T follicular helper cell (primary cell): ENCODE results near the gene LRP6.
A peak's percentile ranks its signal among the peaks of the same experiment; 100 is the strongest.
"Not testable (repeated sequence)": the region's sequence is repeated elsewhere in the genome, so short reads cannot be mapped to it uniquely, and the experiment has no call there.

Experiments
- DNase-seq: peaks from one replicate; pipeline ENCODE4 v3.0.0-alpha.2; 2020; ENCODE audit warnings: low read depth
- total RNA-seq, 2 experiments: gene quantifications; one replicate each; lab custom pipeline; 2026; lab: John Stamatoyannopoulos, UW

The LRP6 gene
- total RNA-seq, result 13.7 to 14.7 reads per million in 2 experiments

DNA sequence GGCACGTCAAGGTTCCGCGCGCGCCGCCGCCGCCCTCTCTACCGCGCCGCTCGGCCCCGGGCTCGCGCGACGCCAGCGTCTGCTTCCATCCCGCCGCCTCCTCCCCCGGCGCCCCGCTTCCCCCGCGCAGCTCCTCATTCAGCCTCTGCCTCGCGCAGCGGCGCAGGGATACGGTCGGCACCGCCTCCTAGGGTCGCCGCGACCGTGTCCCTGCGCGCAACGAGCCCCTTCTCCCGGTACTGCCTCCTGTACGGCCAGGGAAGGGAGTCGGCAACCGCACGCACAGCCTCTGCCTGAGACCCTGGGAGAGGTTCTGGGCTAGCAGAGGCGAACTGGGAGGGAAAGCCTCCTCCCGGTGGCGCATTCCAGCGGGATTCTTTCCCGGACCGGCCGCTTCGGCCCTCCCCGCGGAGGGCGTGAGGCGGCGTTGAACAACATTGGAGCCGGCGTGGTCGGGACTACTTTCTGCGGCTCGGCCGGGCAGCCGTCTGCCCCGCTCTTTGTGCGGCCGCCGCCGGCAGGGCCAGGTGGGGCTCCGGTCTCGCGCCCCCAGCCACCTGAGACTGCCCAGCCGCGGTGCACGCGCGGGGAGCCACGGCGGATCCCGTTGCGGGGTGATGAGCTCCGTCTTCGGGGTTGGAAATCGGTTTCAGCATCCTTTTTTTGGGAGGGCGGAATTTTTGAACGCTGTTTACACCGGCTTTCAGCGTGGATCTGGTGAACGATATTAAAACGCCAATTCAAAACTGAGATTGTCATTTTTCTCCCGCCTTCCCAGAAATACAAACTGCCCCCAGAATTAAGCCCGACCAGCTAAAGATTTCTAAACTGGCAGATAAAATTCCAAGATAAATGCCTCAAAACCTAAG is at the start of gene LRP6:
LRP6 (minus strand) TSS at position 172 of the 869 bp plus-strand sequence. CDS start 309 bp downstream, outside the sequence.
- DNase-seq, result peak; percentile 57

DNA sequence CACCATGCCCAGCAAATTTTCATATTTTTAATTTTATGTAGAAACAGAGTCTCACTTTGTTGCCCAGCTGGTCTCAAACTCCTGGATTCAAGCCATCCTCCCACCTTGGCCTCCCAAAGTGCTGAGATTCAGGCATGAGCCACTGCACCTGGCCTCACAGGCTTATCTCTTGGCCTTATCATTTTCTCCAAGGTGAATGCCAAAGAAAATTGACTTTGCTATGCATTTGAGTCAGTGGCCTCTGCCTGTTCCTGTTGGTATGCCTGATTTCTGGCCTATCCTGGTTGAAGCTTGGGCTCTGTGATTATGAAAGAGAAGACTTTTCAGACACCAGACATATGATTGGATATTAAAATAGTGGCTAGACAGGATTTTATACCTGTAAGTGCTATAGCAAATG is 49.0 kb upstream of the LRP6 start:
- no peak for DNase-seq

DNA sequence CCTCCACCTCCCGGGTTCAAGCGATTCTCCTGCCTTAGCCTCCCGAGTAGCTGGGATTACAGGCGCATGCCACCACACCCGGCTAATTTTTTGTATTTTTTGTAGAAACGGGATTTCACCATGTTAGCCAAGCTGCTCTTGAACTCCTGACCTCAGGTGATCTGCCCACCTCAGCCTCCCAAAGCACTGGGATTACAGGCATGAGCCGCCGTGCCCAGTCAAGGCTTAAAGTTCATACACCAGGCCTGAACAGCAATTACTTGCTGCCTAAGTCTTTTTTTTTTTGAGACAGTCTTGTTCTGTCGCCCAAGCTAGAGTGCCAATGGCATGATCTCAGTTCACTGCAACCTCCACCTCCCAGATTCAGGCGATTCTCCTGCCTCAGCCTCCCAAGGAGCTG is 43.9 kb upstream of the LRP6 start:
- not testable (repeated sequence) for DNase-seq

DNA sequence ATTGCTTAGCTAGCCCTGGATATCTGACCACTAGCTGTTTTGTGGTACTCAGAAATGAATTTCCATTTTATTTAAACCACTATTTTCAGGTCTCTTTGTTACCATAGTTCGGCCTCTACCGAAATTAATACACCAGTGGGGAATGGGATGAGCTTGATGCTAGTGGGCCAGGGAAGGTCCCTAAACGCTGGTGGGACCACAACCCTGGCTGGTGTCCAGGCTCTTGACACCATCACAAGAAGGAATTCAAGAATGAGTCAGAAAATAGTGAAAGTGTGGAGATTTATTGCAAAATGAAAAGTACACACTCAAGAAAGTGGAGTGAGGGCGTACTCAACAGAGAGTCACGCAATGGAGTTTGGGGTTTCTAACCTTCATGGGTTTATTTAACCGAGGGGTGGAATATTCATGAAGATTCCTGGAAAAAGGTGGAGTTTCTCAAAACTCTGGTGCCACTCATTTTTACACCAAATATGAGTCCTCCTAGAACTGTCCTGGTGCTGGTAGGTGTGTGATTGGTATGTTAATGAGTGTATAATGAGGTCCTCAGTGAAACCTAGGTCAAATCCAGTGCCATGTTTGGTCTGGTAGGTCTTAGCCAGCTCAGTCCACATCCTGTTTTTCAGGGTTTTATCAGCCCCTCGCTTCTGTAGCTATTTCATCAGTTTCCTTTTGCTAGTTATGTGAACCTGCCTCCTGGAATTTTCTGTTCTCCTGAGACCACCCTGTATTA is 38.9 kb upstream of the LRP6 start:
- no peak for DNase-seq

DNA sequence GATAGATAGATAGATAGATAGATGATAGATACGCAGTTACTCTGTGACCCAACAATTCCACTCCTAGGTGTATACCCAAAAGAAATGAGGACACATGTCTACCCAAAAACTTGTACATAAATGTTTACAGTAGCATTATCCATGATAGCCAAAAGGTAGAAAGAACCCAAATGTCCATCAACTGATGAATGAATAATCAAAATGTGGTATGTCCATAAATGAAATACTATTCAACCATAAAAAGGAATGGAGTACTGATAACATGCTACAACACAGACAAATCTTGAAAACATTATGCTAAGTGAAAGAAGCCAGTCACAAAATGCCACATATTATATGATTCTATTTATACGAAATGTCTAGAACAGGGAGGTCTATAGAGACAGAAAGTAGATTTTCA is 36.1 kb upstream of the LRP6 start:
- no peak for DNase-seq

DNA sequence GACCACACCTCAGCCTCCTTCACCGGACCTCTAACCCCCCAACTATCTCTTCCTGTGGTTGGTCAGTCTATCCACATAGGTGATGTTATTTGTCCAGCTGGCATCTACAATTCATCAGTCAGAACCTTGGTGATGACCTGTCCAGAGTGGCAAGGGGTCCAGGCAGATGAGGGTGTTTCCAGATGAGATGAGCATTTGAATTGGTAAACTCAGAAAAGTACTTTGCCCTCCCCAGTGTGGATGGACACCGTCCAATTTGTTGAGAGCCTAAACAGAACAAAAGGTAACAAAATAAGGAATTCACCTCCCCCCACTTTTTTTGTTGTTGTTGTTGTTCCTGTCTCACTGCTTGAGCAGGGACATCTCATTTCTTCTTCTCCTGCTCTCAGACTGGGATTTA is 34.3 kb upstream of the LRP6 start:
- DNase-seq, result no peak

DNA sequence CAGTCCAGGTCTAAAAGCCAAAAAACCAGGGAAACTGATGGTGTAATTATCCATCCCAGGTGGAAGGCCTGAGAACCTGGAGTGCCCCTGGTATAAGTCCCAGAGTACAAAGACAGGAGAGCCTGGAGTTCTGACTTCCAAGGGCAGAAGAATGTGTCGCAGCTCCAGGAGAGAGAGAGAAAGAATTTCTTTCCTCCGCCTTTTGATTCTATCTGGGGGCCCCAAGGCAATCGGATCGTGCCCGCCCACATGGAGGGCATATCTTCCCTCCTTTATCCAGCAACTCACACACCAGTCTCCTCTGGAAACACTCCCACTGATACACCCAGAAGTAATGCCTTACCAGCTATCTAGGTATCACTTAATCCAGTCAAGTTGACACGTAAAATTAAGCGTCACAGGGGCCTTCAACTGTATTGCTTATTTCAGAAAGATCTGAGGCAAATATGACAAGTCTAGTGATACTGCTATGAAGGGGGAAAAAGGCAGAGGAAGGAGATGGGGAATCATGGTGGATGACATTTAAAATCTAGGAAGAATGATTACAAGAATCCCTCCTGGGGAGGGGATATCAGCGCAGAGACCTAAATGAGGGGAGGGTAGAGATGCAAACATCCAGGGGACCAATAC is 30.5 kb upstream of the LRP6 start:
- DNase-seq, result no peak

DNA sequence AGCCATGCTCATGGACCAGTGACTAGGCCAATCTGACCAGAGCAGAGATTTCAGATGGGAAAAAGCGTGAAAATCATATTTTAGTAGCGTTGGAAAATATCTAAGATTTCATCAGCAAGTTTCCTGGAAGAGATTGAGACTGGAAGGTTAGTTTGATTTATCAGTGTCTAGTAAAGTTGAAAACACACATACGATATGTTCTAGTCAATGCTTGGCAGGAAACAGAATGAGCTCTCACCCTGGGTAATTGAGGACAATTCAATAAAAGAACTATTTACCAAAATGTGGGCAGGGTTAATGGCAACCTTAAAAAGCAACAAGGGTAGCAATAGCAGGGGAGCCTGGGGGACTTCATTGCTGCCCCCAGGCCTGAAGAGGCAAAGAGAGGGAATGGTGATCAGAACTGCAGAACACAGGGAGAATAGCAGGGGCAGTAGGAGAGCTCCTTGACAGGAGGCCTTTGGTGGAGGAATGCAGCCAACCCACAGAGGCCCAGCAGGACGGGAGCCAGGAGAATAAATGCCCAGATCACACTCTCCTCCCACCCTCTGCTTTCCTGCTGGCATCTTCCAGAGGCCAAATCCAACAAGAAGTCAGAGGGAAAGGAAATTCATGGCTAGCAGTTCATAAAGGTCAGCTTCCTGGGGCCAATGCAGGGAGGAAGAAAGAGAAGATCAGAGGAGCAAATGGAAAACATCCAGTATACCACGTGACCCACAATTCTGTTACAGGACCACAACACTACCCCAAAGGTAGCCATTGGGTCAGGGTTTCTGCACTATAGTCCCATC is 27.6 kb upstream of the LRP6 start:
- DNase-seq, result no peak

DNA sequence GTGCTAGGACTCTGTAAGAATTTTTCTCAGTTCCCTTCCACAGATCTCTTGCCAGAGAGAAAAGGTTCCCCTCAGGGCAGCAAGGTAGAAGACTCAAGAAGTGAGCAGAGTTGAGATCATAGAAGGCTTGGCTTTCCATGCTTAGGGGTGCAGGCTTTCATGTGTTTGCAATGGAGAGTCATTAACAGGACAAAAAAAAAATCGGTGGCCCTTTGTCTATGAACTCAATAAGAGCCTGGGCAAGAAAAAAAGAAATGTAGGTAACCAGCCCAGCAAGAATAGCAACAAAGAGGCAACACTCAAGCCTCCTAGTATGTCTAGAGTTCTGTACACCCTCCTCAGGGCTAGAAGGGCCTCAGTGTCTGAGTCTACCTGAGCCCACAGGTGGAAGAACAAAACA is 23.4 kb upstream of the LRP6 start:
- DNase-seq, result no peak

DNA sequence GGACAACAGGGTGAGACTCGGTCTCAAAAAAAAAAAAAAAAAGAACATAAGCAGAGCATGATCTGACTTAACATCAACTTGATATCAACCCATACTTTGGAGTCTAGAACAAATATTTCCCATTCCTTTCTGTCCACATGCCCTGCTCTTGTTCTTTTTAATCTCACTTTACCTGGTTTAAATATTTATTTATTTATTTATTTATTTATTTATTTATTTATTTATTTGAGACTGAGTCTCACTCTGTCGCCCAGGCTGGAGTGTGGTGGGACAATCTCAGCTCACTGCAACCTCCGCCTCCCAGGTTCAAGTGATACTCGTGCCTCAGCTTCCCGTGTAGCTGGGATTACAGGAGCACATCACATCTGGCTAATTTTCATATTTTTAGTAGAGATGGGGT is 19.6 kb upstream of the LRP6 start:
- DNase-seq, result no peak

DNA sequence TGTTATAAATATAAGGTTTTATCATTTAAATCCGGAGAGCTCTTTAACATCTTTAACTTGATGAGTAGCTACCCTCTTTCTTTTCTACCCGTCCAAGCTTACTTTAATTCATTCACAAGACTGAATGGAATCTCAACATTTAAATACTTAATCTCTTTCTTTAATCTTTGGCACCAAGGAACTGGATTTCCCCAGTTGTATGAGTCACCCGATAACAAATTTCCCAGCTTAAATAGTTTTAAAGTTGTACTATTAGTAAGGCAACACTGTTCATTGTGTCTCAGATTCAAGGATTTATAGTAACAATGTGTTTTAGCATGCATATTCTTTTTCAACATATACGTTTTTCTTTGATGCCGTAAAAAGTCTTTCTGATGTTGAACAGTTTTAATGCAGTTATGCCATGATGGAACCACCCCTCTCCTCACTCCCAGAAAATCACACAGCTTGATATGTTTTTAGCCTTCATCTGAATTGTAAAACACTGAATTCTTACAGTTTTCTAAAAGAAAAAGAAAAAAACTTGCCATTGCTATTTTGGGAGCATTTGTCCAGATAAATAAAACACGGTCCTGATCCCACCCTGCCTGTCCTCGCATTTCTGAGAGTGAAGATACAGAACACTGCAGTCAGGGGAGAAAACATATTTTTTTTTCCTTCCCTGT is 16.0 kb upstream of the LRP6 start:
- DNase-seq, result no peak

DNA sequence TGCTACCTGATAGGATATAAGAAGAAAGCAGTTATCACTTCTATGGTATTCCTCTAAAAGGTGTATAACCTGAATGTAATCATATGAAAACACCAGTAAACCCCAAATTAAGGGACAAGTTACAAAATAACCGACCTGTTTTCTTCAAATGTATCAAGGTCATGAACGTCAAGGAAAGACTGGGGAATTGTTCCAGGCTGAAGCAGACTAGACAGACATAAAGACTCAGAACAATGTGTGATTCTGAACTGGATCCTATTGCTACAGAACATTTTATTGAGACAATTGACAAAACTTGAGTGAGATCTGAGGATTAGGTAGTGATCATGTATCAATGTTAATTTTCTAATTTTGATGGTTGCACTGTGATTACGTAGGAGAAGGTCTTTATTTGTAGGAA is 15.4 kb upstream of the LRP6 start:
- DNase-seq, result no peak

DNA sequence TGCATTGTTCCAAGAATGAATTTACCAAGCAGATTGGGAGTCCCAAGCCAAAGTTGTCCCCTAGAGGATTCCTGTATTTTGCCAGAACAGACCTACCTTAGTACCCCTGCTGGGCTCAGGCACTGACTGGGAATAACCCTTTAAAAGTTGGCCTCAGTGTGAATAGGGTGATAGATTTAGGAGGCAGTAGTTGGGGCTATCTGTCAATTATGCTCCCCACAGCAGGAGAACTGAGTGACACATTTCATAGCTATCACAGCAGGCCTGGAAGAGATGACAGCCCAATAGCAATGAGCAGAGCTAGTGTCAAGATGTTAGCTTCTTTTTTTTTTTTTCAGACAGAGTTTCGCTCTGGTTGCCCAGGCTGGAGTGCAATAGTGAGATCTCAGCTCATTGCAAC is 14.3 kb upstream of the LRP6 start:
- no peak for DNase-seq

DNA sequence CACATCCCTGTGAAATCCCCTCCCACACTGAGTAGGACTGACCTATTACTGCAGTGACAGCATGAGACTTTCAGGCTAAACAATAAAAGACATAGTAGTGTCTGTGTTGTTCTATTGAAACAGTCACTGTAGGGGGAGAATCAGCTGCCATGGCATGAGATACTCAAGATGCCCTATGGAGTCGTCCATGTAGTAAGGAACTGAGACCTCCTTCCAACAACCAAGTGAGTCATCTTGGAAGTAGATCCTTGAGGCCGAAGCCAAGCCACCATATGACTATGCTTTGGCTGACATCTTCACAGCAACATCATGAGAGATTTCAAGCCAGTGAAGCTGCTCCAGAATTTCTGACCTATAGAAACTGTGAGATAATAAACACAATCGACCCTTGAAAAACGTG is 12.1 kb upstream of the LRP6 start:
- DNase-seq, result no peak

DNA sequence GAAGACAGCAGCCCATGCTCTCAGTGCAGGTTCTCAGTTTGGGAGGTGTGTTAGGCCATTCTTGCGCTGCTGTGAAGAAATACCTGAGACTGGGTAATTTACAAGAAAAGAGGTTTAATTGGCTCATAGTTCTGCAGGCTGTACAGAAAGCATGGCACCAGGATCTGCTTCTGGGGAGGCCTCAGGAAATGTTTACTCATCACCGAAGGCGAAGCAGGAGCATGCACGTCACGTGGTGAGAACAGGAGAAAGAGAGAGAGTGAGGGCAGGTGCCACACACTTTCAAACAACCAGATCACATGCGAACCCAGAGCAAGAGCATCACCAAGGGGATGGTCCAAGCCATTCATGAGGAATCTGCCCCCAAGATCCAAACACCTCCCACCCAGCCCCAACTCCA is 9.0 kb upstream of the LRP6 start:
- DNase-seq, result no peak

DNA sequence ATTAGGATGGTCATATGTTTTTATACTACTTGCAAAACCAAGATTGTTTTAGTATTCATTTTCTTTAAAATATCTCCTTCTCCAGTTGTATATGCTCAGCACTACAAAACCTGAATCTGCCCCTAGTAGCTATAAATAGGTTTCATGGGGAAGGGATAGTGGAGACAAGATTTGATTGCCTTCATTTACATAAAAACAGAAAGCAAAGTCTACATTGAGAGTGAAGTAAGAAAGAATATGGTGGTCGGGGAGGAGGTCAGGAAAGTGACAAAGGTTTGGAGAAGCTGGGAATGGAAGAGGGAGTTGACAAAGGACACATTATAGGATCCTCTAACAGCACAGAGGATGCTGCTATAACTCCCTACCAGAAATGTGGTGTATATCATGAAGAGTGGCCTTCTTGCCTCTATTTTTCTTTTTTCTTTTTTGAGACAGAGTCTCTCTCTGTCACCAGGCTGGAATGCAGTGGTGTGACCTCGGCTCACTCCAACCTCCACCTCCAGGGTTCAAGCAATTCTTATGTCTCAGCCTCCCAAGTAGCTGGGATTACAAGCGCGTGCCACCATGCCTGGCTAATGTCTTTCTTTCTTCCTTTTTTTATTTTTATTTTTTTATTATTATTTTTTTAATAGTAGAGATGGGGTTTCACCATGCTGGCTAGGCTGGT is 6.6 kb upstream of the LRP6 start:
- no peak for DNase-seq

DNA sequence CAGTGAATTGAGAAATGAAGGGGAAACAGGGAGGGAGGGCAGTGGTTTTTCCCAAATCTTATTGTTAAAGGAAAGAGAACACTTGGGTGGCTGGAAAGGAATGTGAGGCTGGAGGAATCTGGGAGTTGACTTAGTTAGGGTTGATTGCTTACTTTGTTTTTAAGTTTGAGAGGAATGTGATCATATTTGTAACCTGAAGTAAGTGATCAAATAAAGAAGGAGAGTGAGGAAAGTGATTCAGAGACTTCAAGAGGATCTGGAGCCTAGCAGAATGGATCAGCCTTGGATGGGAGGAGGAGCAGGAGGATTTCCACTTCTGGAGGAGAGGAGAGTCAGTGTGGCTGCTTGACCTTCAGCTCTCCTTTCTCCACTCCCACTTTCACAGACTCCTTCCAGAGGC is 6.0 kb upstream of the LRP6 start:
- no peak for DNase-seq

DNA sequence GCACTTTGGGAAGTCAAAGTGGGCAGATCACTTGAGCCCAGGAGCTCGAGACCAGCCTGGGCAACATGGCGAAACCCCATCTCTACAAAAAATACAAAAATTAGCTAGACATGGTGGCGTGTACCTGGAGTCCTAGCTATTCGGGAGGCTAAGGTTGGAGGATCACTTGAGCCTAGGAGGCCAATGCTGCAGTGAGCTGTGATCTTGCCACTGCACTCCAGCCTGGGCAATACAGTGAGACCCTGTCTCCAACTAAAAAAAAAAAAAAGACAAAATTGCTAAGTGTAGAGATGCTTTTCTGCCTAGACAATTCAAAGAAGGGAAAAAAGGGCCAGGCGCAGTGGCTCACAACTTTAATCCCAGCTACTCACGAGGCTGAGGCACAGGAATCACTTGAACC is 3.4 kb upstream of the LRP6 start:
- no peak for DNase-seq

DNA sequence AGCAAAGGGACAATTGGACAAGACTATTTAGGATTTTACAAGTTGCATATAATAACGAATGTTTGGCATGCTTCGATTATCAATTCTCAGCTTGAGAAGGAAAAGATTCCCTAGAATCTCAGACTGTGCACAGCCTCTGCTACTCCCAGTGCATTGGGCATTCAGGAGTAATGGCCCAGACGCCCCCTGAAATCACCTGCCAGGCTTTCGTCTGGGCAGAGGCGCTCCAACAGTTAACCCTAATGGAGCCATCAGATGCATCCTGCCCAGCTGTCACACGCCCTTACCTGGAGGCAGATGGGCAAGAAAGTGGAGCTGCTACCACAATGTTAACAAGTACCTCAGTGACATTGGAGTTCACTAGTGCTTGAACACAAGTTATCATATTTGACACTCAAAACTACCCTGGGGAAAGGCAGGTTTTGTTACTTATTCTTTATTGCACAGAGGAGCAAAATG is 927 bp upstream of the LRP6 start:
- DNase-seq, result no peak

DNA sequence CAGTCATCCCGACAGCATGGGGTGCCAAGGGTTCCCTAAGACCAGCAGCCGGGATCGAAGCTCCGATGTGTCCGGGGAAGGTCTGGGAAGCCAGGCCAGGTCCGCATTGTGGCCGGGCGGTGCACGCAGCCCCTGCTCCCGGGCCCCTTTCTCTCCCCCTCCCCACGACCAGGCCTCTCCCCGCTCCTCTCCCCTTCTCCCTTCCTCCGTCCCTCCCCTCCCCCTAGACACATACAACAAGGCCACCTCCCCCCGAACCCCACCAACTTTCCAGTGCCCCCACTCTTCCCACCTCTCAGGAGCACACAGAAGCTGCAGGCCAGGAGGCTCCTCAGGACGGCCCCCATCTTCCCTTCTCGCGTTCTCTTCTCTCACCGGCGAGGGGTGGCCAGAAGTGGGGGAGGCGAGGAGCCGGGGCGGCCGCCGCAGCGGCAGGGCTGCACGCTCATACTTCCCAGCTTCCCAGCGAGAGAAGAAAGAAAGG is 413 bp downstream of the LRP6 start:
- DNase-seq, result no peak
